WTC11 (cell line): ENCODE data around the gene CORO1C. TPM values are rescaled to one million over a fixed set of nuclear protein-coding genes. Genes with fewer than 3 reads are reported as not detected.
"Not testable (repeated sequence)": the region's sequence is repeated elsewhere in the genome, so short reads cannot be mapped to it uniquely, and the experiment has no call there.

Experiments
- ATAC-seq: fragments of 200-7000 bp; cut with Tn5 transposase; 2 replicates; pipeline ENCODE4 v1.10.0; 2021; ENCODE audit warnings: mild to moderate bottlenecking, moderate library complexity
- CTCF ChIA-PET: fragments of 300-600 bp; sonication (Branson Sonifier 250); formaldehyde crosslinking; loops from one replicate; lab custom pipeline; 2021; ENCODE audit warnings: antibody characterized with exemption; lab: Charles Lee
- POLR2A ChIA-PET: fragments of 350-600 bp; sonication (Branson Sonifier 250); formaldehyde crosslinking; loops from one replicate; lab custom pipeline; 2021; ENCODE audit warnings: antibody characterized with exemption; lab: Charles Lee
- DNase-seq: peaks from one replicate; pipeline ENCODE4 v3.0.0; 2021; ENCODE audit warnings: low spot score
- H3K27ac Mint-ChIP-seq: 2 replicates; pipeline ENCODE4 v1.8.0; 2021; ENCODE audit warnings: mixed read lengths
- H3K27me3 Mint-ChIP-seq: 2 replicates; pipeline ENCODE4 v1.8.0; 2021; ENCODE audit warnings: low read depth, mild to moderate bottlenecking, moderate library complexity, mixed read lengths
- H3K36me3 Mint-ChIP-seq: 2 replicates; pipeline ENCODE4 v1.8.0; 2021; ENCODE audit warnings: mixed read lengths
- H3K4me1 Mint-ChIP-seq: 2 replicates; pipeline ENCODE4 v1.8.0; 2022; ENCODE audit warnings: mixed read lengths
- H3K4me3 Mint-ChIP-seq: 2 replicates; pipeline ENCODE4 v1.8.0; 2021; ENCODE audit warnings: mild to moderate bottlenecking, moderate library complexity, mixed read lengths
- H3K9me3 Mint-ChIP-seq: 2 replicates; pipeline ENCODE4 v1.8.0; 2021; ENCODE audit warnings: mixed read lengths
- ATF1 ChIP-seq: sonication (generic); formaldehyde crosslinking; IDR thresholded peaks from 2 replicates; pipeline ENCODE4 v1.8.1; 2023; ENCODE audit warnings: mild to moderate bottlenecking, moderate library complexity, missing genetic modification reagents
- IRF2 ChIP-seq: sonication (generic); formaldehyde crosslinking; IDR thresholded peaks from 2 replicates; pipeline ENCODE4 v1.8.0; 2022; ENCODE audit warnings: low read depth, missing genetic modification reagents, borderline replicate concordance
- JUN ChIP-seq: sonication (generic); formaldehyde crosslinking; IDR thresholded peaks from 2 replicates; pipeline ENCODE4 v1.8.0; 2023; ENCODE audit warnings: mild to moderate bottlenecking, missing genetic modification reagents
- KAT7 ChIP-seq: sonication (generic); formaldehyde crosslinking; IDR thresholded peaks from 2 replicates; pipeline ENCODE4 v1.8.1; 2023; ENCODE audit warnings: missing genetic modification reagents, mild to moderate bottlenecking, borderline replicate concordance
- MYBL2 ChIP-seq: sonication (generic); formaldehyde crosslinking; IDR thresholded peaks from 2 replicates; pipeline ENCODE4 v1.8.1; 2023; ENCODE audit warnings: mild to moderate bottlenecking, moderate library complexity, missing genetic modification reagents
- NFATC4 ChIP-seq: fragments of 250-450 bp; sonication (Bioruptor Pico); IDR thresholded peaks from 2 replicates; pipeline ENCODE4 v1.9.0; 2021; ENCODE audit warnings: mild to moderate bottlenecking
- NFYB ChIP-seq: sonication (generic); formaldehyde crosslinking; conservative IDR thresholded peaks from 2 replicates; pipeline ENCODE4 v1.8.0; 2022; ENCODE audit warnings: low read depth, missing genetic modification reagents
- NR1H2 ChIP-seq: sonication (generic); formaldehyde crosslinking; IDR thresholded peaks from 2 replicates; pipeline ENCODE4 v1.9.0; 2021; ENCODE audit warnings: mild to moderate bottlenecking, moderate library complexity, missing genetic modification reagents
- OVOL2 ChIP-seq: fragments of 250-450 bp; sonication (Bioruptor Pico); IDR thresholded peaks from 2 replicates; pipeline ENCODE4 v1.9.0; 2021; ENCODE audit warnings: mild to moderate bottlenecking, borderline replicate concordance
- PRRX2 ChIP-seq: fragments of 250-450 bp; sonication (Bioruptor Pico); IDR thresholded peaks from 2 replicates; pipeline ENCODE4 v1.8.0; 2021; ENCODE audit warnings: mild to moderate bottlenecking
- SMAD4 ChIP-seq: sonication (generic); formaldehyde crosslinking; IDR thresholded peaks from 2 replicates; pipeline ENCODE4 v1.8.0; 2022; ENCODE audit warnings: mild to moderate bottlenecking, missing genetic modification reagents
- TEAD4 ChIP-seq: sonication (generic); formaldehyde crosslinking; IDR thresholded peaks from 2 replicates; pipeline ENCODE4 v1.8.0; 2022; ENCODE audit warnings: mild to moderate bottlenecking, missing genetic modification reagents
- ZBTB21 ChIP-seq: sonication (generic); formaldehyde crosslinking; IDR thresholded peaks from 2 replicates; pipeline ENCODE4 v1.8.1; 2023; ENCODE audit warnings: mild to moderate bottlenecking, missing genetic modification reagents, borderline replicate concordance
- ZNF138 ChIP-seq: sonication (generic); formaldehyde crosslinking; conservative IDR thresholded peaks from 2 replicates; pipeline ENCODE4 v1.8.1; 2022; ENCODE audit warnings: mild to moderate bottlenecking, moderate library complexity, missing genetic modification reagents
- ZNF396 ChIP-seq: fragments of 250-450 bp; sonication (Bioruptor Pico); IDR thresholded peaks from 2 replicates; pipeline ENCODE4 v1.8.0; 2021; ENCODE audit warnings: mild to moderate bottlenecking, moderate library complexity, borderline replicate concordance
- ZNF671 ChIP-seq: fragments of 250-450 bp; sonication (Bioruptor Pico); IDR thresholded peaks from 2 replicates; pipeline ENCODE4 v1.8.0; 2021; ENCODE audit warnings: mild to moderate bottlenecking
- total RNA-seq: library from RNA; stranded (reverse); gene quantifications from 3 replicates; pipeline ENCODE4 v1.2.3, GENCODE V29; 2021
- TF ChIP-seq, protein P1 (sequence below): fragments of 250-450 bp; sonication (Bioruptor Pico); IDR thresholded peaks from 2 replicates; pipeline ENCODE4 v1.9.0; 2021; ENCODE audit warnings: moderate library complexity, mild to moderate bottlenecking, inconsistent platforms, borderline replicate concordance
- TF ChIP-seq, protein P2 (sequence below): sonication (generic); formaldehyde crosslinking; IDR thresholded peaks from 2 replicates; pipeline ENCODE4 v1.8.1; 2022; ENCODE audit warnings: missing genetic modification reagents, borderline replicate concordance
- TF ChIP-seq, protein P3 (sequence below): fragments of 200-600 bp; IDR thresholded peaks from 2 replicates; pipeline ENCODE4 v1.8.0; 2022; ENCODE audit warnings: antibody characterized with exemption

CORO1C gene
- total RNA-seq, 1 experiment from 2014 or later, result 113 TPM

DNA sequence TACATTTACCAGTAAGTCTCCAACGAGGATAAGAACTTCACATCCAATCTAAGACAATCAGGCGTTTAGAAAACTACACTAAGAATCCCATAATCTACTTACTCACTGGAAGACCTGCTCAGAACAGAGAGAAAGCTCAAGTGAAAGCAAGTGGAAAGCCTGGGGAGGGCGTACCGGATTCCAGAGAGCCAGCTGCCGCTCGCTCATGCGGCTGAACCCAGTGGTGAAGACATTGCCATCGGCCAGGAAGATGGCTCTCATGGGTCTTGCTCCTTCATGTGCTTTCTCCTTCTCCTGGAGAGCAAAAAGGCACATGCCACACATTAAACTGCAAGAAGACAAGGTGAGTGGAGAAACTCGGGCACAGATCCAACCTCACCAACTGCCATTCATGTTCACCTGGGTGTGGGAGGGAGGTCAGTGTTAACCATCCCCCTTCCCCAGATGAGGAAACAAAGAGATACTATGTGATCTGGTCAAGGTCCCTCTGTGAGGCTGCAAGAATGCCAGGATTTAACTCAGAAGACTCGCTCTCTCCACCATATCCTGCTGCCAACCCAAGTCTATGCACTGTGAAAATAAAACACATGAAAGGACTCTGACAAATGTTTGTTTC is 74.1 kb downstream of the CORO1C start:
- peaks cover 26% of the 10 kb centered on the region for H3K4me1 Mint-ChIP-seq
- H3K27ac Mint-ChIP-seq, result no peak overlapping the region; the same call in 1 of the 2 replicates
- no peak for DNase-seq
- TF ChIP-seq, protein P1, sequence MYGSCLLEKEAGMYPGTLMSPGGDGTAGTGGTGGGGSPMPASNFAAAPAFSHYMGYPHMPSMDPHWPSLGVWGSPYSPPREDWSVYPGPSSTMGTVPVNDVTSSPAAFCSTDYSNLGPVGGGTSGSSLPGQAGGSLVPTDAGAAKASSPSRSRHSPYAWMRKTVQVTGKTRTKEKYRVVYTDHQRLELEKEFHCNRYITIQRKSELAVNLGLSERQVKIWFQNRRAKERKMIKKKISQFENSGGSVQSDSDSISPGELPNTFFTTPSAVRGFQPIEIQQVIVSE (CRISPR knock-in tag), result no peak
- TF ChIP-seq ZBTB21 (CRISPR knock-in tag), result no peak
- TF ChIP-seq NR1H2 (CRISPR knock-in tag), result no peak
- TF ChIP-seq ZNF138 (CRISPR knock-in tag), result no peak
- no peak for TF ChIP-seq ZNF671
- TF ChIP-seq, protein P2, sequence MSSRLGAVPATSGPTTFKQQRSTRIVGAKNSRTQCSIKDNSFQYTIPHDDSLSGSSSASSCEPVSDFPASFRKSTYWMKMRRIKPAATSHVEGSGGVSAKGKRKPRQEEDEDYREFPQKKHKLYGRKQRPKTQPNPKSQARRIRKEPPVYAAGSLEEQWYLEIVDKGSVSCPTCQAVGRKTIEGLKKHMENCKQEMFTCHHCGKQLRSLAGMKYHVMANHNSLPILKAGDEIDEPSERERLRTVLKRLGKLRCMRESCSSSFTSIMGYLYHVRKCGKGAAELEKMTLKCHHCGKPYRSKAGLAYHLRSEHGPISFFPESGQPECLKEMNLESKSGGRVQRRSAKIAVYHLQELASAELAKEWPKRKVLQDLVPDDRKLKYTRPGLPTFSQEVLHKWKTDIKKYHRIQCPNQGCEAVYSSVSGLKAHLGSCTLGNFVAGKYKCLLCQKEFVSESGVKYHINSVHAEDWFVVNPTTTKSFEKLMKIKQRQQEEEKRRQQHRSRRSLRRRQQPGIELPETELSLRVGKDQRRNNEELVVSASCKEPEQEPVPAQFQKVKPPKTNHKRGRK (CRISPR knock-in tag), result no peak
- H3K4me3 Mint-ChIP-seq, result no peak overlapping the region
- no peak for ATAC-seq
- H3K36me3 Mint-ChIP-seq, result peaks cover 42% of the 10 kb centered on the region
- ChIA-PET POLR2A (no interaction called here), CTCF (no interaction called here)
- H3K27me3 Mint-ChIP-seq, result peaks cover 5% of the 10 kb centered on the region; the same call in 1 of the 2 replicates
- H3K9me3 Mint-ChIP-seq, result no peaks in the 10 kb centered on the region; the same call in 1 of the 2 replicates

DNA sequence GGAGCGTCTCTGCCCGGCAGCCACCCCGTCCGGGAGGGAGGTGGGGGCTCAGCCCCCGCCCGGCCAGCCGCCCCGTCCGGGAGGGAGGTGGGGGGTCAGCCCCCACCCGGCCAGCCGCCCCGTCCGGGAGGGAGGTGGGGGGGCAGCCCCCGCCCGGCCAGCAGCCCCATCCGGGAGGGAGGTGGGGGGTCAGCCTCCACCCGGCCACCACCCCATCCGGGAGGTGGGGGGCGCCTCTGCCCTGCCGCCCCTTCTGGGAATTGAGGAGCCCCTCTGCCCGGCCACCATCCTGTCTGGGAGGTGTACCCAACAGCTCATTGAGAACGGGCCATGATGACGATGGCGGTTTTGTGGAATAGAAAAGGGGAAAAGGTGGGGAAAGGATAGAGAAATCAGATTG is 75.1 kb downstream of the CORO1C start:
- POLR2A ChIA-PET, CTCF ChIA-PET, ATAC-seq, H3K27ac Mint-ChIP-seq, H3K4me3 Mint-ChIP-seq, H3K27me3 Mint-ChIP-seq, H3K9me3 Mint-ChIP-seq, DNase-seq: not testable (repeated sequence)
- peaks cover 50% of the 10 kb centered on the region for H3K36me3 Mint-ChIP-seq
- H3K4me1 Mint-ChIP-seq, result peaks cover 26% of the 10 kb centered on the region

DNA sequence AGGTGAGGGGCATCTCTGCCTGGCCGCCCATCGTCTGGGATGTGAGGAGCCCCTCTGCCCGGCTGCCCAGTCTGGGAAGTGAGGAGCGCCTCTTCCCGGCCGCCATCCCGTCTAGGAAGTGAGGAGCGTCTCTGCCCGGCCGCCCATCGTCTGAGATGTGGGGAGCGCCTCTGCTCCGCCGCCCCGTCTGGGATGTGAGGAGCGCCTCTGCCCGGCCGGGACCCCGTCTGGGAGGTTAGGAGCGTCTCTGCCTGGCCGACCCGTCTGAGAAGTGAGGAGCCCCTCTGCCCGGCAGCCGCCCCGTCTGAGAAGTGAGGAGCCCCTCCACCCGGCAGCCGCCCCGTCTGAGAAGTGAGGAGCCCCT is 75.5 kb downstream of the CORO1C start:
- H3K36me3 Mint-ChIP-seq, result peaks cover 50% of the 10 kb centered on the region
- POLR2A ChIA-PET, DNase-seq, H3K4me3 Mint-ChIP-seq, CTCF ChIA-PET, H3K27ac Mint-ChIP-seq, H3K27me3 Mint-ChIP-seq, H3K9me3 Mint-ChIP-seq, ATAC-seq: not testable (repeated sequence)
- H3K4me1 Mint-ChIP-seq, result peaks cover 22% of the 10 kb centered on the region

DNA sequence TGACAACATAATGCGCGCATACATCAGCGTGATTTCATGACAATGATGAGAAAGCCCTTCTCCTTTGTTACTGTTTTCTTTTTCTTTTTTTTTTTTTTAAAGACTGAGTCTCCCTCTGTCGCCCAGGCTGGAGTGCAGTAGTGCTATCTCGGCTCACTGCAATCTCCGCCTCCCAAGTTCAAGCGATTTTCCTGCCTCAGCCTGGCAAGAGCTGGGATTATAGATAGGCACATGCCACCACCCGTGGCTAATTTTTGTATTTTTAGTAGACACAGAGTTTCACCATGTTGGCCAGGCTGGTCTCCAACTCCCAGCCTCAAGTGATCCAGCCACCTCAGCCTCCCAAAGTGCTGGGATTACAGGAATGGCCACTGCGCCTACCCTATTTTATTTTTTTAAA is 76.7 kb downstream of the CORO1C start:
- H3K27me3 Mint-ChIP-seq, H3K9me3 Mint-ChIP-seq, CTCF ChIA-PET, H3K27ac Mint-ChIP-seq, POLR2A ChIA-PET, ATAC-seq, H3K4me3 Mint-ChIP-seq, DNase-seq: not testable (repeated sequence)
- Mint-ChIP-seq H3K4me1 (peaks cover 22% of the 10 kb centered on the region), H3K36me3 (peaks cover 56% of the 10 kb centered on the region)

DNA sequence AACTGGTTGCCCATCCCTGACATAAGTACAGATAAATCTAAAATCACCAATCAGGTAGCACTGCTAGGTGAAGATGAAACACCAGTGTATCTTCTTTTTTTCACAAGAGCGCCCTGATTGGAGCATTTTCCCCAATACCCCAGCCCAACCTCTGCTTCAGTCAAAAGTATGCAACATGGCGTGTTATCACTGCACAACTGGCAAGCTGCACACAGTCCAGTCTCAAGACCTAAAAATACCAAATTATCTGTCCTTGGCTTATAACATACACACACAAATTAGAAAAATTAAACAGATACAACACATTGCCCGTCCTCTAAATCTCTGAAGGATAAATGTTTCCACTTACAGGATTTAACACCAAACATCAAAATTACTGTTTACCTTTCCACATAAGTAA is 77.4 kb downstream of the CORO1C start:
- H3K4me3 Mint-ChIP-seq, result no peak overlapping the region
- no peak for ATAC-seq
- TF ChIP-seq SMAD4 (CRISPR knock-in tag) (no peak), ATF1 (CRISPR knock-in tag) (no peak)
- H3K27me3 Mint-ChIP-seq, result peaks cover 5% of the 10 kb centered on the region; the same call in 1 of the 2 replicates
- POLR2A ChIA-PET, result no interaction called here
- H3K36me3 Mint-ChIP-seq, result peaks cover 60% of the 10 kb centered on the region
- H3K9me3 Mint-ChIP-seq, result no peaks in the 10 kb centered on the region; the same call in 1 of the 2 replicates
- CTCF ChIA-PET, result interaction anchor here (0.7 to 1.7 kb wide), 4 partner anchors 11 to 297 kb away, joined by 3 to 12 read pairs (median 3); no protein-coding TSS in a partner anchor
- no peak for DNase-seq
- no peak overlapping the region for H3K27ac Mint-ChIP-seq
- peaks cover 22% of the 10 kb centered on the region for H3K4me1 Mint-ChIP-seq

DNA sequence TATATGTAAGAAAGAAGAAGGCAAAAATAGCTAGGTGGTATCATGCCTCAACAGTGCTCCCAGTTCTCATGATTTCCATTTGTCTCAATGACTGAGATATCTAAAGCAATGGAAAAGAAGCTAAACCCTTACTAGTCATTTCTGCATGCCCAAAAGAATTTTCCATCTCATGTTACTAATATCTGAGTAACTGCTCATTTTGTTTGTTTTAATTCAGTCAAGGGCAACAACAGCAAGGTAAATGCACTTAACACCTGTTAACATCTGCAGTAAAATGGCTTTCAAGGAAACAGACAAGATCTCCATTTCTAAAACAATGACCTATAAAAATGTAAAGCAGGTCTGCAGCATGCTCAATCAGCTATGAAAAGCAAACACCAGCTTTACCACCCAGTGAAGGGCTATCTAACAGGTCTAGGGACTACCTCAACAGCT is 78.2 kb downstream of the CORO1C start:
- CTCF ChIA-PET, result interaction anchor here (0.7 to 1.7 kb wide), 5 partner anchors 11 to 298 kb away, joined by 3 to 12 read pairs (median 3); no protein-coding TSS in a partner anchor
- DNase-seq, result no peak
- Mint-ChIP-seq H3K27ac (peak overlapping the region; percentile 69), H3K4me1 (peaks cover 22% of the 10 kb centered on the region), H3K27me3 (peaks cover 5% of the 10 kb centered on the region; the same call in 1 of the 2 replicates), H3K9me3 (no peaks in the 10 kb centered on the region; the same call in 1 of the 2 replicates), H3K4me3 (no peak overlapping the region), H3K36me3 (peaks cover 58% of the 10 kb centered on the region)
- TF ChIP-seq IRF2 (CRISPR knock-in tag) (no peak), NFATC4 (CRISPR knock-in tag) (no peak), TEAD4 (CRISPR knock-in tag) (no peak), OVOL2 (CRISPR knock-in tag) (no peak), NFYB (CRISPR knock-in tag) (no peak), KAT7 (CRISPR knock-in tag) (no peak), JUN (CRISPR knock-in tag) (no peak), MYBL2 (no peak), PRRX2 (CRISPR knock-in tag) (no peak), ZNF138 (CRISPR knock-in tag) (no peak), ATF1 (CRISPR knock-in tag) (no peak), ZNF396 (no peak)
- TF ChIP-seq, protein P3, sequence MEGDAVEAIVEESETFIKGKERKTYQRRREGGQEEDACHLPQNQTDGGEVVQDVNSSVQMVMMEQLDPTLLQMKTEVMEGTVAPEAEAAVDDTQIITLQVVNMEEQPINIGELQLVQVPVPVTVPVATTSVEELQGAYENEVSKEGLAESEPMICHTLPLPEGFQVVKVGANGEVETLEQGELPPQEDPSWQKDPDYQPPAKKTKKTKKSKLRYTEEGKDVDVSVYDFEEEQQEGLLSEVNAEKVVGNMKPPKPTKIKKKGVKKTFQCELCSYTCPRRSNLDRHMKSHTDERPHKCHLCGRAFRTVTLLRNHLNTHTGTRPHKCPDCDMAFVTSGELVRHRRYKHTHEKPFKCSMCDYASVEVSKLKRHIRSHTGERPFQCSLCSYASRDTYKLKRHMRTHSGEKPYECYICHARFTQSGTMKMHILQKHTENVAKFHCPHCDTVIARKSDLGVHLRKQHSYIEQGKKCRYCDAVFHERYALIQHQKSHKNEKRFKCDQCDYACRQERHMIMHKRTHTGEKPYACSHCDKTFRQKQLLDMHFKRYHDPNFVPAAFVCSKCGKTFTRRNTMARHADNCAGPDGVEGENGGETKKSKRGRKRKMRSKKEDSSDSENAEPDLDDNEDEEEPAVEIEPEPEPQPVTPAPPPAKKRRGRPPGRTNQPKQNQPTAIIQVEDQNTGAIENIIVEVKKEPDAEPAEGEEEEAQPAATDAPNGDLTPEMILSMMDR, result no peak
- POLR2A ChIA-PET, result no interaction called here
- ATAC-seq, result peak; percentile 57
